Measurements from ENCODE around the gene PLA2G2A. TPM values are rescaled to one million over a fixed set of nuclear protein-coding genes. Genes with fewer than 3 reads are reported as not detected.

Gene PLA2G2A
- total and polyA plus RNA-seq, 2 of the 8 experiments (the other 6 are each of a cell fraction or from before 2014, with no cell fraction given), result 0.69 to 3.7 TPM

GRCh38 chr1:20008391-20008841 is 29.0 kb upstream of the PLA2G2A start:
- no peak overlapping the region for H2AK5ac ChIP-seq (ENCODE audit: low read depth, low read length)
- no peak overlapping the region for H3K4me2 ChIP-seq (ENCODE audit: insufficient read depth in 1 of 2, low read depth in 2 of 2, low read length in 2 of 2)
- no peaks in the 10 kb centered on the region for H3K36me3 ChIP-seq (ENCODE audit: control insufficient read depth in 2 of 4, insufficient read depth in 4 of 4, low read length in 3 of 4)
- H3K79me1 ChIP-seq (ENCODE audit: low read depth, low read length), result no peaks in the 10 kb centered on the region
- no peaks in the 10 kb centered on the region for H4K20me1 ChIP-seq (replicated peaks in 1 of 2; ENCODE audit: control insufficient read depth in 1 of 2, insufficient read depth in 2 of 2, low read length in 2 of 2)
- no peak overlapping the region for H3K4me3 ChIP-seq (ENCODE audit: extremely low read depth in 1 of 4, insufficient read depth in 2 of 4, low read depth in 3 of 4, low read length in 4 of 4)
- H3K14ac ChIP-seq (ENCODE audit: insufficient read length), result no peak overlapping the region
- no peak overlapping the region for H2BK120ac ChIP-seq (replicated peaks; ENCODE audit: low read depth, low read length)
- H4K8ac ChIP-seq (ENCODE audit: extremely low read depth, insufficient read depth, low read length), result no peak overlapping the region
- H4K5ac ChIP-seq (ENCODE audit: insufficient read length, low read depth, low read length), result no peak overlapping the region
- H3K56ac ChIP-seq (replicated peaks; ENCODE audit: insufficient read length, low read depth, low read length), result no peak overlapping the region
- H3K27ac ChIP-seq (ENCODE audit: low read depth, low read length), result no peak overlapping the region
- POLR2A ChIA-PET (ENCODE audit: partially characterized antibody), result no interaction called here
- no peak overlapping the region for H3K23ac ChIP-seq (ENCODE audit: insufficient read length)
- no peak overlapping the region for H2BK5ac ChIP-seq (ENCODE audit: low read depth, low read length)
- H3K18ac ChIP-seq (ENCODE audit: extremely low read depth, low read length), result no peak overlapping the region
- H3K9me3 ChIP-seq (ENCODE audit: insufficient read depth in 2 of 2, low read depth in 1 of 2, low read length in 1 of 2), result peaks cover 4 to 12% of the 10 kb centered on the region in 2 experiments; a peak in 3 of 4 replicates
- H3K4me1 ChIP-seq (replicated peaks in 1 of 4; ENCODE audit: control insufficient read depth in 3 of 4, insufficient read depth in 4 of 4, low read length in 3 of 4), result no peaks in the 10 kb centered on the region
- no peak for DNase-seq (ENCODE audit: low read depth in 1 of 2, low spot score in 2 of 2)
- TF ChIP-seq E2F6 (IDR thresholded peaks at IDR 0.05) (no peak), MAFK (IDR thresholded peaks at IDR 0.05; ENCODE audit: low read depth, low read length) (no peak), KDM4A (IDR thresholded peaks at IDR 0.05; ENCODE audit: low read depth, low read length, severe bottlenecking) (no peak), ATF3 (IDR thresholded peaks at IDR 0.05; ENCODE audit: insufficient read depth, low read depth, low read length) (no peak), EZH2 (IDR thresholded peaks at IDR 0.05; ENCODE audit: low read depth, low read length, severe bottlenecking) (no peak), RXRA (IDR thresholded peaks at IDR 0.05; ENCODE audit: insufficient read depth, low read depth, low read length) (no peak), YY1 (IDR thresholded peaks at IDR 0.05; ENCODE audit: low read depth, low read length) (no peak), SAP30 (IDR thresholded peaks at IDR 0.05; ENCODE audit: insufficient read depth, insufficient replicate concordance, low read length) (no peak), CBX8 (IDR thresholded peaks at IDR 0.05; ENCODE audit: borderline replicate concordance, low read depth, low read length) (no peak), POLR2A (IDR thresholded peaks at IDR 0.05; ENCODE audit: control extremely low read depth in 1 of 2, low read depth in 2 of 2, low read length in 2 of 2) (no peak), SP2 (IDR thresholded peaks at IDR 0.05; ENCODE audit: low read length) (no peak), SP1 (IDR thresholded peaks at IDR 0.05; ENCODE audit: low read depth, low read length) (no peak), BRCA1 (IDR thresholded peaks at IDR 0.05; ENCODE audit: low read depth, low read length) (no peak), POU5F1 (IDR thresholded peaks at IDR 0.05; ENCODE audit: low read depth, low read length) (no peak)
- H3K4ac ChIP-seq (replicated peaks; ENCODE audit: insufficient read length, low read depth, low read length), result no peak overlapping the region
- no peak overlapping the region for H2BK12ac ChIP-seq (ENCODE audit: low read depth, low read length)
- no peak overlapping the region for H2BK20ac ChIP-seq (ENCODE audit: low read length)
- WGBS, 2 experiments (ENCODE audit: extremely low coverage in 1 of 2, insufficient coverage in 1 of 2, insufficient read length in 1 of 2, insufficient replicate concordance in 2 of 2, low coverage in 1 of 2, low lambda C conversion rate in 2 of 2, missing lambda C conversion rate in 1 of 2), result 92% methylated on average over 2 of the region's 2 CpGs; no CpG with 5 or more reads in 1 of the 2 experiments
- no peaks in the 10 kb centered on the region for H3K23me2 ChIP-seq (ENCODE audit: low read depth, low read length)
- no peak overlapping the region for H2AFZ ChIP-seq (ENCODE audit: low read length)
- H4K91ac ChIP-seq (replicated peaks; ENCODE audit: insufficient read length, low read length), result no peak overlapping the region
- no peak overlapping the region for H2BK15ac ChIP-seq (ENCODE audit: low read length)
- CTCF ChIA-PET (ENCODE audit: partially characterized antibody), result no interaction called here
- H3K79me2 ChIP-seq (ENCODE audit: control insufficient read depth in 1 of 2, insufficient read depth in 2 of 2, low read length in 2 of 2), result no peaks in the 10 kb centered on the region
- H3K27me3 ChIP-seq (replicated peaks in 1 of 4; ENCODE audit: control insufficient read depth in 3 of 4, extremely low read depth in 1 of 4, insufficient read depth in 3 of 4, low read length in 3 of 4), result no peaks in the 10 kb centered on the region
- FAIRE-seq, result no peak
- no peak overlapping the region for H3K9ac ChIP-seq (replicated peaks in 1 of 4; ENCODE audit: extremely low read depth in 1 of 4, low read depth in 3 of 4, low read length in 3 of 4)
